ENCODE measurements around the gene DIAPH1. TPM values are rescaled to one million over a fixed set of nuclear protein-coding genes. Genes with fewer than 3 reads are reported as not detected.

DIAPH1 gene
- total RNA-seq, 1 donor from 2014 or later: 20.4 TPM

- H3K4me2 ChIP-seq: no peak overlapping the region
Observed at GRCh38 chr5:141511771-141512325, 107.0 kb downstream of the DIAPH1 start.

GRCh38 chr5:141510850-141511601, 107.8 kb downstream of the DIAPH1 start:
- no peak overlapping the region for H3K27ac ChIP-seq
- H3K9me3 Mint-ChIP-seq: no peaks in the 10 kb centered on the region
- no peaks in the 10 kb centered on the region for H3K79me2 ChIP-seq (ENCODE audit: low read depth)
- DNase-seq (ENCODE audit: low spot score): no peak
- H3K4me1 Mint-ChIP-seq: peaks cover 81% of the 10 kb centered on the region
- peaks cover 14% of the 10 kb centered on the region for H3K36me3 Mint-ChIP-seq
- H3K4me2 ChIP-seq: no peak overlapping the region
- peaks cover 69% of the 10 kb centered on the region for H3F3A ChIP-seq (ENCODE audit: low read depth)
- no peaks in the 10 kb centered on the region for H3K36me3 ChIP-seq
- no peaks in the 10 kb centered on the region for H3K9me3 ChIP-seq (ENCODE audit: low read depth)
- H2AFZ ChIP-seq (replicated peaks): no peak overlapping the region
- no peaks in the 10 kb centered on the region for H3K27me3 ChIP-seq
- H3K4me3 ChIP-seq: no peak overlapping the region
- H3K27me3 Mint-ChIP-seq (ENCODE audit: insufficient read depth, low read depth): peaks cover 16% of the 10 kb centered on the region
- H3K9ac ChIP-seq: no peak overlapping the region
- H3K4me1 ChIP-seq: peaks cover 51% of the 10 kb centered on the region
- TF ChIP-seq EZH2phosphoT487 (IDR thresholded peaks at IDR 0.05) (no peak), EZH2 (IDR thresholded peaks at IDR 0.05) (no peak)
- TF ChIP-seq, protein P1, sequence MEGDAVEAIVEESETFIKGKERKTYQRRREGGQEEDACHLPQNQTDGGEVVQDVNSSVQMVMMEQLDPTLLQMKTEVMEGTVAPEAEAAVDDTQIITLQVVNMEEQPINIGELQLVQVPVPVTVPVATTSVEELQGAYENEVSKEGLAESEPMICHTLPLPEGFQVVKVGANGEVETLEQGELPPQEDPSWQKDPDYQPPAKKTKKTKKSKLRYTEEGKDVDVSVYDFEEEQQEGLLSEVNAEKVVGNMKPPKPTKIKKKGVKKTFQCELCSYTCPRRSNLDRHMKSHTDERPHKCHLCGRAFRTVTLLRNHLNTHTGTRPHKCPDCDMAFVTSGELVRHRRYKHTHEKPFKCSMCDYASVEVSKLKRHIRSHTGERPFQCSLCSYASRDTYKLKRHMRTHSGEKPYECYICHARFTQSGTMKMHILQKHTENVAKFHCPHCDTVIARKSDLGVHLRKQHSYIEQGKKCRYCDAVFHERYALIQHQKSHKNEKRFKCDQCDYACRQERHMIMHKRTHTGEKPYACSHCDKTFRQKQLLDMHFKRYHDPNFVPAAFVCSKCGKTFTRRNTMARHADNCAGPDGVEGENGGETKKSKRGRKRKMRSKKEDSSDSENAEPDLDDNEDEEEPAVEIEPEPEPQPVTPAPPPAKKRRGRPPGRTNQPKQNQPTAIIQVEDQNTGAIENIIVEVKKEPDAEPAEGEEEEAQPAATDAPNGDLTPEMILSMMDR (IDR thresholded peaks at IDR 0.05): no peak
- peak overlapping the region; percentile 79 for H3K27ac Mint-ChIP-seq
- peaks cover 16% of the 10 kb centered on the region for H4K20me1 ChIP-seq (ENCODE audit: low read depth)
- peak overlapping the region; percentile 27 for H3K4me3 Mint-ChIP-seq

More at GRCh38 chr5:141511771-141512325, 107.0 kb downstream of the DIAPH1 start:
- Histone ChIP-seq H2AFZ (replicated peaks) (no peak overlapping the region), H3K4me3 (no peak overlapping the region), H3K4me1 (peaks cover 56% of the 10 kb centered on the region), H4K20me1 (ENCODE audit: low read depth) (peaks cover 16% of the 10 kb centered on the region), H3K27ac (no peak overlapping the region), H3F3A (ENCODE audit: low read depth) (peaks cover 74% of the 10 kb centered on the region), H3K9me3 (ENCODE audit: low read depth) (no peaks in the 10 kb centered on the region), H3K9ac (no peak overlapping the region), H3K36me3 (no peaks in the 10 kb centered on the region), H3K79me2 (ENCODE audit: low read depth) (no peaks in the 10 kb centered on the region), H3K27me3 (no peaks in the 10 kb centered on the region)
- Mint-ChIP-seq H3K4me1 (peaks cover 86% of the 10 kb centered on the region), H3K27me3 (ENCODE audit: insufficient read depth, low read depth) (peaks cover 16% of the 10 kb centered on the region), H3K9me3 (no peaks in the 10 kb centered on the region), H3K27ac (peak overlapping the region; percentile 79), H3K36me3 (peaks cover 21% of the 10 kb centered on the region), H3K4me3 (peak overlapping the region; percentile 27)
- no peak for DNase-seq (ENCODE audit: low spot score)
- no peak for TF ChIP-seq EZH2phosphoT487 (IDR thresholded peaks at IDR 0.05)
- TF ChIP-seq, protein P1 (IDR thresholded peaks at IDR 0.05): no peak
- TF ChIP-seq EZH2 (IDR thresholded peaks at IDR 0.05): no peak

GRCh38 chr5:141510160-141510559, 108.6 kb downstream of the DIAPH1 start:
- H2AFZ ChIP-seq (replicated peaks): no peak overlapping the region
- H3K4me3 Mint-ChIP-seq: peak overlapping the region; percentile 67
- peaks cover 63% of the 10 kb centered on the region for H3F3A ChIP-seq (ENCODE audit: low read depth)
- peaks cover 72% of the 10 kb centered on the region for H3K4me1 Mint-ChIP-seq
- H3K27me3 Mint-ChIP-seq (ENCODE audit: insufficient read depth, low read depth): peaks cover 16% of the 10 kb centered on the region
- H3K27ac ChIP-seq: no peak overlapping the region
- no peaks in the 10 kb centered on the region for H3K79me2 ChIP-seq (ENCODE audit: low read depth)
- DNase-seq (ENCODE audit: low spot score): no peak
- H4K20me1 ChIP-seq (ENCODE audit: low read depth): peaks cover 16% of the 10 kb centered on the region
- H3K27me3 ChIP-seq: no peaks in the 10 kb centered on the region
- TF ChIP-seq, protein P1 (IDR thresholded peaks at IDR 0.05): no peak
- TF ChIP-seq EZH2 (IDR thresholded peaks at IDR 0.05) (no peak), EZH2phosphoT487 (IDR thresholded peaks at IDR 0.05) (no peak)
- peaks cover 44% of the 10 kb centered on the region for H3K4me1 ChIP-seq
- H3K36me3 ChIP-seq: no peaks in the 10 kb centered on the region
- H3K9me3 ChIP-seq (ENCODE audit: low read depth): no peaks in the 10 kb centered on the region
- H3K9ac ChIP-seq: no peak overlapping the region
- H3K9me3 Mint-ChIP-seq: no peaks in the 10 kb centered on the region
- no peak overlapping the region for H3K4me2 ChIP-seq
- H3K4me3 ChIP-seq: no peak overlapping the region
- H3K36me3 Mint-ChIP-seq: peaks cover 15% of the 10 kb centered on the region
- peak overlapping the region; percentile 99 for H3K27ac Mint-ChIP-seq

Data from neural progenitor cell (in vitro differentiated cells).